Stimulated activated CD4-positive, alpha-beta T cell treated with anti-CD3 and anti-CD28 coated beads, Interleukin-15, amount 100 ng/mL, for 1 hour (primary cell): ENCODE results near the gene WDR7.

ENCODE experiments used
- DNase-seq, 2 donors: peaks; one replicate each; pipeline ENCODE4 v3.0.0-alpha.2; 2020; ENCODE audit warnings: low read depth in 1 of 2, low spot score in 1 of 2

WDR7 gene

DNA sequence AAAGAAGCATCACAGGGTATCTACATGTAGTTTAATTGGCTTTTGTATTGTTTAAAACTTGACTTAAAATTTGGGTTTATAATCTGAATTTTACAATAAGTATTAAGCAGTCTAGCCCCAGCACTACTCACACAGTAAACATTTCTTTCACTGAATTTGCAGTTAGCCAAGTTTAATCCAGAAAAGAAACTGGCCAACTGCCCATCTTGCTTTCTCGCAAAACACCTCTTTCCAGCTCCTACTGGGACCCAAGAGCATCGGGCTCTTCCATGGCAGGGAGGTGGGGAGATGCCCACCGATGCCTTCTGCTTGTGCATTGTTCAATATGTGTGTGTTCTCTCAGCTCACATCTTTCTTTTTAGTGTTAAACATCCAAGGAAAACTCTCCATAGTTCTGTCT is 283.0 kb downstream of the WDR7 start:
- no peak for DNase-seq

DNA sequence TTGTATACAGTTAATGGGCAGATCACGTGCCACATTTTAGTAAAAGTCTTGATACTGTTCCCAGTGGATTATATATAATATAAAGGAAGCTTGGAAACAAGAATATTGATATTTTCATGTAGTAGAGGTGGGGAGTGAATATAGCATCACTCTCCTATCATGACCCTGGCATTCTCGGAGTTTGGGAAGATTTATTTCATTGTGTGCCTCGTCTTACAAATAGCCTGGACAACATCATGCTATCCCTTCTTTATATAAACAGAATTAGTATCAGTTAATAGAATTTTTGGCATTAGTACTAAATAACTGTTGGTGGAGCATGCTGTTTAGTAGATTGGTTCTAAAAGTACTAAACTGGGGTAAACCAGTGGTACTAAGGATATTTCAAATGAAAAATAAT is 283.7 kb downstream of the WDR7 start:
- DNase-seq: no peak

DNA sequence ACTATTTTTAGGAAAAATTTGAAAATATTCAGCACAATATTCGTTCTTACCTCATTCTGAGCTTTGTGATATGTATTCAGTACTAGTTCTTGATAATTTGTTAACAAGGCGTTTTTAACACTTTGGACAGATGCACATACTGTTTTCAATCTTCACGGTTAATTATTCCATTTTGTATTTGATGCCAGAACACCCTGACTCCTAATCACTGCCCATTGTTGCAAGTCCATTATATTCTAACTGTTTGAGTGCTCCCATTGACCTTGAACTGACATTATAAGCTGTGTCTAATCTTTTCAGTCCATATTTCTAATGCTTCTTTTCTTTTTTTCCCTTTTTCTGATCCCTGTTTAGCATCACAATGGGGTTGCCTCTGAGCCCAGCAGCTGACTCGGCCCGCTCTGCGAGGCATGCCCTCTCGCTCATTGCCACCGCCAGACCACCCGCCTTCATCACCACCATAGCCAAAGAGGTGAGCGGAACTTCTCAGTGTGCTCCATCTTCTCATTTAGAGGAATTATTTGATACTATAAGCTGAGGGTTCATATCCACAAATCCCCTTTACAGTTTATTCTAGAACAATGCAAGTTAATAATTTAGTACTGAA is 284.4 kb downstream of the WDR7 start:
- no peak for DNase-seq

- DNase-seq: no peak
These were observed 285.3 kb downstream of the WDR7 start for GRCh38 chr18:56936457-56936856.

DNA sequence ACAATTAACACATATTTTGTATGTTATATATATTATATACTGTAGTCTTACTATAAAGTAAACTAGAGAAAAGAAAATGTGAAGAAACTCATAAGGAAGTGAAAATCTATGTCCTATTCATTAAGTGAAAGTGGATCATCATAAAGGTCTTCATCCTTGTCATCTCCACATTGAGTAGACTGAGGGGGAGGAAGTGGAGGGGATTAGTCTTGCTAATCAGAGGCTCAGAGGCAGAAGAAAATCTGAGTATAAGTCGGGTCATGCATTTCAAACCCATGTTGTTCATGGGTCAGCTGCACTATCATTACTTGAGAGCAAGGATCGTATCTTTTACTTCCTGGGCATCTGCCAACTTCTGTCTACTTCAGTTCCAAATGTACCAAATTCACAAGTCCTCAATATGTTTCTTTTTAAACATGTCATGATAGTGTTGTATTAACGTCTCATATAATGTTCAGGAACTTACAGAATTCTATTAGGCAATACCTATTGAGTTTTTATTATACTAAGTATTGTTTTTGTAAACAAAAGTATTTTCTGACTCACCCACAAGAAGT is 286.8 kb downstream of the WDR7 start:
- DNase-seq: no peak

- no peak for DNase-seq
These were observed 294.3 kb downstream of the WDR7 start for GRCh38 chr18:56945171-56946083.

GRCh38 chr18:56947236-56947635 is 296.1 kb downstream of the WDR7 start:
- no peak for DNase-seq

DNA sequence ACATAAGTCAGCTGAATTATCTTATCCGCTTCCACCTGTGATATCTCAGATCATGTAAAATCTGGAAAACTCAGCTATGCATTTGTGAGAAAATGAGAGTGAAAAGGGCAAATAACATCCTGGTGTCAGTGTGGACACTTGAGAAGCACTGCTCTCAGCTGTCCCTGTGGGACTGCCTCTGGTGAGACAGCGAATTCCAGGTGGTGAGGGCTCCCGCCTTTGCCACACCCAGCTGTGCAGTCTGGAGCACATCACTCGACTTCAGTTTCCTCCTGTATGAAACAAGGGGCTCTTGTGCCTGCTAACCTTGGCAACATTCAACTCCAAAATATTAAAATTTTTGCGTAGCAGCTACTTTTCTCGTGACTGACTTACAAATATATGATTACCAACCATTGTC is 300.9 kb downstream of the WDR7 start:
- DNase-seq: no peak

DNA sequence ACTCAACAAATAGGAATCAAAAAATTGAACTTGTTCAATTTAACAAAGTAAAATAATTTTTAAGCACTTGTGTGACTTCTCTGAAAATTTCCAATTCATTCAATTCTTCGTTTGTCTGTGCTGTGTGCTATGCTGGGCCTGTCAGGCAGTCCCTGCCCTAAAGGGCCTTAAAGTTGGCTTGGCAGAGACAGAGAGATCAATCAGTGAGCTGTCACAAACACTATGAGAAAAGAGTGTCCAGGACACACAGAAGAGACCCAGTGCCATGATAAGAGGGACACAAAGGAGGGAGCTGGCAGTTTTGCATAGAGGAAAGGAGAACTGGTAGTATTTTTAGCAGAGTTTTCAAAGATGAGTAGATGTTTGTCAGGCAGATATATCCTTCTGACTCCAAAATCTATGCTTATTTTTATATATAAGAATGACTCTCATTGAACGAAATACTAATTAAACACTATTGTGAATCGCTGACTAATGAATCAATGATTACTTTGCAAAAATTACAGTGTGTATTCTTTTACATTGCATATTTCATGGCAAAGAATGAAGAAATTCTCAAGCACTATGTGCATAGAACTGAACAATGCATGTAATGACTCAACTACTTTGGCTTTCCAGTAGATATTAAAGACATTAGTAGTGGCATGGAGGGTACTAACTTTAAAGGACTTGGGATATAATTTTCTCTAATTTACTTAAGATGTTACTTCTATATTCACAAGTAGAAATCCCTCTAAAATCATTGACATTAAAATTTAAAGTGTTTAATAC is 302.5 kb downstream of the WDR7 start:
- no peak for DNase-seq

DNA sequence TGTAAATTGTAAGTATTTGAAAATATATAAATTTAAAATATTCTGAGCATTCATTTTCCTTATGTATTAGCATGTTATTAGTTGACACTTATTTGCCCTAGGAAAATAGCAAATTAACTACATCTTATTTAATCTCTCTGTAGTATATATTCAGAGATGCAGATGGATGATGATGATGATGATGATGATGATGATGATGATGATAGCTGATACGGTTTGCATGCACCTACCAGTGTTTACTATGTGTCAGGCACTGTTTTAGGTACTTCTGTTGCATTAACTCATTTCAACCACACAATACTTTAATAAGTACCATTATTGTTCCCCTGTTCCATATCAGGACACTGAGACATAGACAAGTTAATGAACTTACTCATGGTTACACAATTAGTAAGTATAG is 304.3 kb downstream of the WDR7 start:
- DNase-seq: no peak

GRCh38 chr18:56959120-56959519 is 308.0 kb downstream of the WDR7 start:
- DNase-seq: no peak

DNA sequence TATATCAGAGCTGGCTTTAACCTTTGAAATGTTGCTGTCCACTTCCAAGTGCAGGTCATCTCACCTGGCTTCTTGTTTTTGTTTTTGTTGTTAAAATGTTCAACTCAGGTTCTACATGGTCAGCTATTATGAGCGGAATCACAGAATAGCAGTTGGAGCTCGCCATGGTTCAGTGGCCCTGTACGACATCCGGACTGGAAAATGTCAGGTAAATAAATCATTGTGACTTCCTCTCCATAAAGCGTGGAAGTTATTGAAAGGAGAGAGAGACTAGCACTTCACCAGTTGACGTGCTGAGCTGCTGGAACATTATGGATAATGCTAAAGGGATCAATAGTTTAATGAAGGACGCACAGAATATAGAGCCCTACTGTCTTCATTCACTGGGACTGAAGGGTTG is 311.2 kb downstream of the WDR7 start:
- DNase-seq: no peak

GRCh38 chr18:56967035-56967434 is 315.9 kb downstream of the WDR7 start:
- DNase-seq: no peak

GRCh38 chr18:56973487-56973886 is 322.3 kb downstream of the WDR7 start:
- no peak for DNase-seq

DNA sequence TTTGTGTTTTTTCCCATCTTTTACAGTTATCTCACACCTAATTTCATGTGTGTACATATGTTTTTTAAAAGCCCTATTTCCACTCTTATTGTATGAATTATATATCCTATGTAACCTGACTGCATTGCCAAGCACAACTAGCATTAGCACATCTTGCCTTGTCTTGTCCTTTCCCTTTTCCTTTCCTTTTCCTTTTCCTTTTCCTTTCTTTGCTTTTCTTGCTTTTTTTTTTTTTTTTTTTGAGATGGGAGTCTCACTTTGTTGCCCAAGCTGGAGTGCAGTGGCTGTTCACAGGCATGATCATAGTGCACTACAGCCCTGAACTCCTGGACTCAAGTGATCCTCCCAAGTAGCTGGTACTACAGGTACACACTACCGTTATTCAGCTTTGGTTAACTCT is 323.0 kb downstream of the WDR7 start:
- DNase-seq: no peak

GRCh38 chr18:56975276-56975675 is 324.1 kb downstream of the WDR7 start:
- DNase-seq: no peak

DNA sequence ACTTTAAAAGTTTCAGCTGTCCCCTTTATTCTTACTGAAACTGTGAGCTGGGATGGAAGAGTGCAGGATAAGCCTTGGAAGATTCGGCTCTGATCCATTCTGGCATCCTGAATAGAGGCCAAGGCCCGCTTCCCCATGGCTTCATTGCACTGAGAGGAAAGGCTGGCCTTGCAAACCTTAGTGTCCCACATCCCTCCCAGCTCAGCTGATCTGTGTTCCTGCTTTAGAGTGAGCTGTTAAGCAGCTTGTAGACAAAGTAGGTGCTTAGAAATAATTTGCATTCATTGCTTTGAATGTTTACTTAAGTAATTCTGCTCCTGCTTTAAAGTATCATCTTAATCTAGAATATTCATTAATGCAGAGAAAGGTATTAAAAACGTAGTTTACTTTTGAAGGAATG is 326.1 kb downstream of the WDR7 start:
- no peak for DNase-seq

GRCh38 chr18:56977771-56978170 is 326.6 kb downstream of the WDR7 start:
- no peak for DNase-seq

GRCh38 chr18:56980151-56980550 is 329.0 kb downstream of the WDR7 start:
- no peak for DNase-seq

GRCh38 chr18:56982766-56983165 is 331.6 kb downstream of the WDR7 start:
- no peak for DNase-seq

- no peak for DNase-seq
These were observed 332.3 kb downstream of the WDR7 start for GRCh38 chr18:56983275-56983992.
